NCI-H2196 (cell line): ENCODE data around the gene DSC2.

Source experiments
- DNase-seq: peaks from one replicate; lab custom pipeline; 2025; ENCODE audit not compliant: unreplicated experiment; lab: John Stamatoyannopoulos, UW

DSC2 gene

DNA sequence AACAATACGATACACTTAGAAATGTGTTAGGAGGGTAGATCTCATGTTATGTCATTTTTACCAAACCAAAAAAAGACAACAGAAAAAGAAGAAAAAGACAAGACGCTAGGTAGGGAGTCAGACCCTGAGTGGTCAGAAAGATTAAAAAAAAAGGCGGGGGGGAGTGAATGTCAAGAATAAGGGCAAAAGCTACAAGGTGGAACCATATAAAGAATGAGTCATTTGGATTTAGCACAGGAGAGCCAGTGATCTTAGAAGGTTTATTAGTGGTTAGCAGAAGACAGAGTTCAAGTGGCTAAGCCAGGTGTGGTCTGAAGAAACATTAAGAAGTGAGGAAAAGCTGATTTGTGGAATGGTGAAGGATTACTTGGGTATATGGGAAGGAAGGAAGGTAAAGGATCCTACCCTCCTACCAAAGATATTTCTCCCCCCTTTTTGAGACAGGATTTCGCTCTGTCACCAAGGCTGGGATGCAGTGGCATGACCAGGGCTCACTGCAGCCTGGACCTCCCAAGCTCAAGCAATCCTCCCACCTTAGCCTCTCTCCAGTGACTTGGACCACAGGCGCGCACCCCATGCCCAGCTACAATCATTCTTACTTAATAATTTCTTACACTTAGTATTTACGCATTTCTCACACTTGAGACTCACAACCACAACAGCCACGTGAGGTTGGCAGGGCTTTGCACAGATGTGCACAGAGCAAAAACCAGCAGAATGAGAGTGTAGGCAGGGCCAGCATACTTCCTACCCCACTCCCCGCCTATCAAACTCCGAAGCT lies 2.6 kb downstream of the DSC2 start:
- DNase-seq: no peak

DNA sequence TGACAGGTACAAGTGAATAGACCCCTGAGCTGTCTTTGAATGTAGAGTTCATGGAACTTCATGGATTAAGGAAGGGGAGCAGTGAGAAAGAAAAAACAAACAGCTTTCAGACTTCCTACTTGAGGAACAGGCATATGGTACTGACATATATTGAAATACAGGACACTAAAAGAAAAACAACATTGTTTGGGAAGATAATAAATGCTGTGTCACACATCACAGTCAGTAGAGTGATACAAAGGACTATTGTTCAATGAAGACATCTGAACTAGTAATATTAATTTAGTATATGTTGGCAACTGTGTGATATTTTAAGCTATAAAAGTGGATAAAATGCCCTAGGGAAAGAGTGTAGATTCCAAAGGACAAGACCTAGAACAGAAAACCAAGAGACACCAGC lies 3.3 kb downstream of the DSC2 start:
- no peak for DNase-seq

GRCh38 chr18:31097666-31098065 lies 4.6 kb downstream of the DSC2 start:
- DNase-seq: no peak

GRCh38 chr18:31093880-31094279 lies 8.3 kb downstream of the DSC2 start:
- DNase-seq: no peak

GRCh38 chr18:31093294-31093693 lies 8.9 kb downstream of the DSC2 start:
- DNase-seq: no peak

DNA sequence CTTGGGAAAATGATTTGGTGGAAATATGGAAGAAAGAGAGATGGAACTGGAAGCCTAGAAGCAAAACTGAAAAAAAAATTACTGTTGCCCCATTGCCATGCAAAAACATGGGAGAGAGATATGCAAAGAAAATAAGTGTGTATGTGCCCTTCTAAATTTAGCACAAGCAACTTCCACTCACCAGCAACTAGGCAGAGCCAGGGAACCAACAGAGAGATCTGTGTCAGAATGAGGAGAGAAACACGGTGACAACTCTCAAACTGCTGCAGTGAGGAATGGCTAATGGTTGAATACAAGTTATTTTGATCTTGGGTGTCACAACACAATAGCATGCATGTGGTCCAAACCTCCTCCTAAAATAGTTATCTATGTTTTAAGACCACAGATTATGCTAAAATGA lies 10.9 kb downstream of the DSC2 start:
- no peak for DNase-seq

DNA sequence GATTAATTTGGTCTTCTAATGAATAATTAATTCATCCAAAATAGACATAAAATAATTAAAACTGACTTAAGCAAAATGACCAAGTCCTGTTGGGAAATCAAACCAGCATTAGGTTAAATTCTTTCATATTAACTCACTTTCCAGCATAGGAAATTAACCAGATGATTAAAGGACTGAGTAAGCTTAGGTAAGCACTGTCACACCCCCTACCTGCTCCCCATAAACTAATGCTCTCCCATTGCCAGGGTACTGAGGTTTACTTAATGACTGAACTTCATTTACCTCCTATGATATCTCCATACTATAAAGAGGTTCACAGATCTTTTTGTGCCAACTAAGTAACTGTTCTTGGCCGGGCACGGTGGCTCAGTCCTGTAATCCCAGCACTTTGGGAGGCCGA lies 13.7 kb downstream of the DSC2 start:
- DNase-seq: no peak

- no peak for DNase-seq
Measured at GRCh38 chr18:31079973-31080372, 22.2 kb downstream of the DSC2 start.

DNA sequence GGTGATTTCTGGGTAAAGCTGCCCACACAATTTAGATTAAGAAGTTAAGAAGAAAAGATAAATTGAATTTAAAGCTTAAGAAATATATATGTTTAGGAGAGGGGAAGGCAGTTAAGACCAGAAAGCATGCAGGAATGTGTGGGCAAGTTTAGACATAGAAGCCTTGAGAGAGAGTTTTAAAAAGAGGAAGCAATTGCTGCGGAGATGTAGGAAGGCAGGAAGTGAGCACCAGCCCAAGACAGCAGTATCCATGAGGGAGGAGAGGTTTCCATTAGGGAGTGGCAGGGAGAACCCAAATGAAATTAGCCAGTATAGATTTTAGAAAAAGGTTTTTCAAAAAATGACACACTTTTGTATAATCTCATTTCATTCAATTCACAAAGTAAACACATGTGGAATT lies 24.3 kb downstream of the DSC2 start:
- DNase-seq: no peak

DNA sequence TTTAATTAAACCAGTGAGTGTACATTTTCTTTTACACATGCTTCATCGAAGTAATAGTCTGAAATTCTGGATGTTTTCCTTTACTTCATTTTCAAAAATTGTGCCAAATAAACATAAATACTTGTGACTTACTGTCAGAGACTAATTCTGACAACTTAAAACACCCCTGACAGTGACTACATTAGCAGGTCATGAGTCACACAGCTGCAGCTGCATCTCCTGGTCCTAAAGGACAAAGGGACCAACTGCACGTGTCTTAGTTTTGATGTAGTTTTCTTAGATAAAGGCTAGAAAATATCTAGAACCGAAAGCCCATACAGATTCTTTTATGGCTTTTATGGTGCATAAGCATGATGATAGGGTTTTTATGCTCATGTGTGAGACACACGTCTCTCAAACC lies 30.0 kb downstream of the DSC2 start:
- no peak for DNase-seq

- no peak for DNase-seq
Measured at GRCh38 chr18:31070206-31070605, 32.0 kb downstream of the DSC2 start.

GRCh38 chr18:31066266-31066665 lies 36.0 kb downstream of the DSC2 start:
- DNase-seq: no peak

DNA sequence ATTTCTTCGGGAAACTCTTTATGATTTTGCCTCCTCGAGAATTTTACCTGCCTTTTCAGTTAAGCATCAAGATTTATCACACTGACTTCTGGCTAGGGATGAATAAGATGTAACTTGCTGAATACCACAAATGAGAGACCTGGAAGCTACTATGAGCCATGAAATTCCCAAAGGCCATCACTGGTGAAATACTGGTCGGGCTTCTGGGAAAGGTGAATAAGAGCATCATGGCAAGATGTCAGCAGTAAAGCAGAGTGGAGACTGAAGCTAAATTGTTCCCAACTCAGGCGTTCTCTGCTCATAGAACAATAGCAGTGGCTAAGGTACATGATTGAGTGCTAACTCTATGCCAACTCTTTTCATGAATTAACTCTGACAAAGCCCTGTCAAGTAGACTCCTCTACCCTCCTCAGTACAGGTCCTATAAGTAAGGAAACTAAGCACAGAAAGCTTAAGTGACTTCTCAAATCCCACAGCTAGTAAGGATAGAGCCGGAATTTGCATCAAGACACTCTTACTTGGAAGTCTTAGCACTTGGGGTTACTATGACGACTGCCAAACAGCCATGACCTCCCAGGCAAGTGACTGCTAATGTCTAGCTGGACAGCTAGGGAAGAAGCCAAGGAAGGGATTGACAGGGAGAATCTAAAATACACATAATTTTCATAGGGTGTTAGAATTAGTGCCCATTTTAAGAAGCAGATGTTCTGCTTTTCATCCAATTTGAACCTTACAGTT lies 37.0 kb downstream of the DSC2 start:
- no peak for DNase-seq

GRCh38 chr18:31064130-31064529 lies 38.1 kb downstream of the DSC2 start:
- no peak for DNase-seq

DNA sequence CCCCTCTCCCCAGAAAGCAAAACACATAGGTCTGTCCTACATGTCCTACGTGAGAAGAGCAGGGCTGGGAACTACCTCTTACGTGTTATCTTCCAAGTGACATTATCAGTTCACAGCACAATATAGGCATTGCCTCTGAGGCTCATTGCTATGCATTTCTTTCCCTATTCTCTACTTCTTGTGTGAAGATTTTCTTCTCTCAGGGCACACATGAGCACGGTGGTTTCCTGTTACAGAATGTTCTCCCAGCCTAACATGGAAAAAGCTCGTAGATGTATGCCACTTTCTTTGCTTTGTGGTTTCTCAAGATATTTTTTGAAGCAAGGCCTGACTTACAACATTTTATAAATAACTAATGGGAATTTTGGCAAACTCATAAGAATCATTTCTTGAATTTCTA lies 40.3 kb downstream of the DSC2 start:
- DNase-seq: no peak

DNA sequence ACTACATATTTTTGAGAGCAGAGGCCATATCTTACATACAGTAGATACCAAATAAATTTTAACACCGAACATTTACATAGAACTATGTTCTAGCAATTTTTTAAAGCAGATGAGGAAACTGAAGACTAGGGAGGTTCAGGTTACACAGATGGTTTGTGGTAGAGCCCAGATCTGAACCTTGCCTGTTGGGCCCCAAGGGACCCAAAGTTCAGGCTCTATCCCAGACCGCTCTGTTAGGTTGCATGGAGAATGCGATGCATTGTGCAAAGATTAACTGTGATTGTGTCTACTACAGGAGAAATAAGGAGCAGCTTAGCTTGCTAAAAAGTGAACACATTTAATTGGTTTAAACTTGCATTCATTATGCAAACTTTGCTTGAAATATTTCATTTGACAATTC lies 43.3 kb downstream of the DSC2 start:
- DNase-seq: no peak

DNA sequence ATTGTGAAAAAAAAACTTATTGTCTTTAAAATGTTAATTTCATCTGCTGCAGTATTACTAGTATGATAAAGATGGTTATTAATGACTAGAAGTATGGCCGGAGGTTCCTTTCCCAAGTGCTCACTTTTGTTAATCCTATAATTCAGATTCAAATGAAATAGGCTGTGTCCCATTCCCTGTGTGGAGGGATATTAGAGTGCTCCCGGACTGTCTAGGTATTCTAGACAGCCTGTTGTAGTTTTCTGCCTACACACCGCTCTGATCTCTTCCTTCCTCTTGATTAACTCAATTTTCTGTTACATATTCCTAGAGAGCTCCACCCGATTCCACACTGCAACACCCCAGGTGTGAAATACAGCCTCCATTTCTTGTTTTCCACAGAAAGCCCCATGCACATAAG lies 44.3 kb downstream of the DSC2 start:
- no peak for DNase-seq

- DNase-seq: no peak
Measured at GRCh38 chr18:31057051-31057450, 45.2 kb downstream of the DSC2 start.

DNA sequence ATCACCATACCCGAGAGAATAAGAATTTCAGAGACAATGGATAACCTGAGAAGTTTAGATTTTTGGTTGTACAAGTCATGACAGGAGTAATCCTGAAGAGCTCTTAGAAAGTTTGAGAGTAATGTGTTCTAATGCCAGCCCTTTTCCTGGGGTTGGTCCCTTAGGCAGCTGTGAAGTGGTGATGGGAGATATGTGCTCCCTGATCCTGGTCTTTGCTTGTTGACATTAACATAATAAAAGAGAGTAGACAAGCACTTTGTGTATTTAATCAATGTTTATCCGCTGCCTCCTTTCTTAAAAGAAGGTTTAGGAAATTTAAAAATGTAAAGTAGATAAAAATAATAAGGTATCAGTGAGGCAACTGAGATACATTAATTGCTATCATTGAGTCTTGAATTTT lies 45.9 kb downstream of the DSC2 start:
- DNase-seq: no peak

GRCh38 chr18:31050635-31051034 lies 51.6 kb downstream of the DSC2 start:
- DNase-seq: no peak

- no peak for DNase-seq
Measured at GRCh38 chr18:31049189-31049588, 53.0 kb downstream of the DSC2 start.

DNA sequence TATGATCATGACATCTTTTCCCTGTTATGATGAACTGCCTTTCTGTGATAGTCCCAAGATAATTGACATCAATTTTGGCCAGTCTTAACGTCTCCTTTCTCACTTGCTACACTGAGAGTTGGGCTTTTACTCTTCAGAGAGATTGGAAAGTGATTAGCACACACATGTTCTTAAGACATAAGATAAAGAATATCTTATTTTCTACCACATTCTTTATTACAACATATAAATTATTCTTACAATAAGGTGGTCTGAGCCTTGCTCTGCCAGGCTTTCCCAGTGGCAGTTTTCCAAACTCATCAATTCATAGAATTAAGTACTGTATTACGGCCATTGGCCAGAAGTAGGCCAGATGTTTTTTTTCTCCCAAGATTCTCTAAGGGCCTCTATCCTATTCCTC lies 54.0 kb downstream of the DSC2 start:
- no peak for DNase-seq

DNA sequence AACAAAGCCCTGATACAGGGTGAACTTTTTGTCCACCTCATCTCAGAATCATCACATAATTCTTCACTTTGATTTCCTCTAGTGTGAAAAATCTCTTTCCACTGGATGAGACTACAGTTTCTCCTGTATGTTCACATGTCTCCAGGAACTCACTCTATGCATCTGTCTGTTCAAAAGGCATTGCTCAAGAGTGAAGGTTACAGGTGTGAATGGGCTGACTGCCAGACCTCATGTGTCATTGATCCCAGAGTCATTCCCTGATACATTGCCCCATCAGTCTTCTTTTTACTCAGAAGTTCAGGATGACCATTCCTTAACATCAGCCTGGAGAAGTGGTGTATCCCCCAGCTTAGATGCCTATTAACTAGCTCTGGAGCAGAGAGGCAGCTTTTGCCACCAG lies 55.3 kb downstream of the DSC2 start:
- DNase-seq: no peak
